ENCODE results near the gene REXO1.

The REXO1 gene

DNA sequence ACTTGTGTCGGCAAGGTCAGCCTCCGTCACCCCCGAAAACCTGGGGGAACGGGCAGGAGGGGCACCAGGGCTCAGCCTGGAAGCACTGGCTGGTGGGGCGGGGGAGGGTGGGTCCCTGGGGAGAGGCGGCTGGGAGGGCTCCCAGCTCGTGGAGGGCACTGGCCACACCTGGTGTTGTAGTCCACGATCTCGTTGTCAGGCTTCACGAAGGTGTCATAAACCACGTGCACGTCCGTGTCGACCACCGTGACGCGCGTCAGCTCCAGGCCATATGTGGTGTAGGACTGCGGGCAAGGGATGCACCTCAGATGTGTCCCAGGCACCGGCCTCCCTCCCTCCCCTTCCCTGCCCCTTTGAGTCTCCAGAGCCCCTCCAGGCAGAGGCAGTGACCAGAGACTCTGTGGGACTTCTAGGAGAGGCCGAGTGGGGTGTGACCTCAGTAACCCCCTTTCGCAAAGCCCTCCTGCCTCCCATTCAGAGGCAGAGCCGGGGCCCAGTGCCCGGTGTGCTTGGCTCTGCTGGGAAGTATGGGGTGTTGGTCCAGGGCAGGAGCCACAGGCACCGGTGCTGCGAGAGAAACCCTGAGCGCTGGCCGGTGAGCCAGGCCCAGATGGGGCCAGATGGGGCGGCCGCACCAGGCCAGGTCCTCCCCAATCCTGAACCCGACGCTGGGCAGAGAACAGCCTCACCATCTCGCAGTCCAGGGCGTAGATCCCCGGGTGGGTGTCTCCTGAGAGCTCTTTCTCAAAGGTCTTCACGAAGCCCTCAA lies 31.6 kb downstream of the REXO1 start:
- TF ChIP-seq EZH2 (IDR thresholded peaks at IDR 0.05) (no peak), POLR2AphosphoS5 (IDR thresholded peaks at IDR 0.05; ENCODE audit: borderline replicate concordance, low read depth, low read length) (no peak), FOXP2 (optimal IDR thresholded peaks at IDR 0.05; ENCODE audit: control extremely low read depth, extremely low read length, insufficient read depth) (no peak)
- no peak for DNase-seq (ENCODE audit: low read depth, low spot score)
- H3K36me3 ChIP-seq (ENCODE audit: insufficient read depth, low read length) = peaks cover 21% of the 10 kb centered on the region; the same call in 1 of the 2 replicates
- H3K27ac ChIP-seq = no peak overlapping the region
- no peak overlapping the region for H3K4me3 ChIP-seq
- no peak overlapping the region for H3K9ac ChIP-seq (ENCODE audit: insufficient read length)
- no peaks in the 10 kb centered on the region for H3K9me3 ChIP-seq (ENCODE audit: low read depth, low read length)

- no peak overlapping the region for H3K27ac ChIP-seq
- no peak for DNase-seq (ENCODE audit: low read depth, low spot score)
Measured at GRCh38 chr19:1815605-1816529, 32.4 kb downstream of the REXO1 start.

GRCh38 chr19:1814833-1815604 lies 33.3 kb downstream of the REXO1 start:
- no peak overlapping the region for H3K9ac ChIP-seq (ENCODE audit: insufficient read length)
- no peak overlapping the region for H3K4me3 ChIP-seq
- peaks cover 18% of the 10 kb centered on the region; the same call in 1 of the 2 replicates for H3K36me3 ChIP-seq (ENCODE audit: insufficient read depth, low read length)
- DNase-seq (ENCODE audit: low read depth, low spot score) = no peak
- H3K9me3 ChIP-seq (ENCODE audit: low read depth, low read length) = no peaks in the 10 kb centered on the region
- TF ChIP-seq FOXP2 (optimal IDR thresholded peaks at IDR 0.05; ENCODE audit: control extremely low read depth, extremely low read length, insufficient read depth) (no peak), POLR2AphosphoS5 (IDR thresholded peaks at IDR 0.05; ENCODE audit: borderline replicate concordance, low read depth, low read length) (no peak), EZH2 (IDR thresholded peaks at IDR 0.05) (no peak)
- no peak overlapping the region for H3K27ac ChIP-seq

More at GRCh38 chr19:1815605-1816529, 32.4 kb downstream of the REXO1 start:
- Histone ChIP-seq H3K4me3 (no peak overlapping the region), H3K36me3 (ENCODE audit: insufficient read depth, low read length) (peaks cover 18% of the 10 kb centered on the region; the same call in 1 of the 2 replicates), H3K9me3 (ENCODE audit: low read depth, low read length) (no peaks in the 10 kb centered on the region), H3K9ac (ENCODE audit: insufficient read length) (no peak overlapping the region)
- TF ChIP-seq FOXP2 (optimal IDR thresholded peaks at IDR 0.05; ENCODE audit: control extremely low read depth, extremely low read length, insufficient read depth) (no peak), POLR2AphosphoS5 (IDR thresholded peaks at IDR 0.05; ENCODE audit: borderline replicate concordance, low read depth, low read length) (no peak; the same call in 1 of the 2 replicates), EZH2 (IDR thresholded peaks at IDR 0.05) (no peak)

- Histone ChIP-seq H3K9ac (ENCODE audit: insufficient read length) (no peak overlapping the region), H3K36me3 (ENCODE audit: insufficient read depth, low read length) (peaks cover 18% of the 10 kb centered on the region; the same call in 1 of the 2 replicates), H3K27ac (no peak overlapping the region), H3K9me3 (ENCODE audit: low read depth, low read length) (no peaks in the 10 kb centered on the region), H3K4me3 (no peak overlapping the region)
- DNase-seq (ENCODE audit: low read depth, low spot score) = no peak
- no peak for TF ChIP-seq FOXP2 (optimal IDR thresholded peaks at IDR 0.05; ENCODE audit: control extremely low read depth, extremely low read length, insufficient read depth)
Measured at GRCh38 chr19:1814391-1814790, 33.9 kb downstream of the REXO1 start.

DNA sequence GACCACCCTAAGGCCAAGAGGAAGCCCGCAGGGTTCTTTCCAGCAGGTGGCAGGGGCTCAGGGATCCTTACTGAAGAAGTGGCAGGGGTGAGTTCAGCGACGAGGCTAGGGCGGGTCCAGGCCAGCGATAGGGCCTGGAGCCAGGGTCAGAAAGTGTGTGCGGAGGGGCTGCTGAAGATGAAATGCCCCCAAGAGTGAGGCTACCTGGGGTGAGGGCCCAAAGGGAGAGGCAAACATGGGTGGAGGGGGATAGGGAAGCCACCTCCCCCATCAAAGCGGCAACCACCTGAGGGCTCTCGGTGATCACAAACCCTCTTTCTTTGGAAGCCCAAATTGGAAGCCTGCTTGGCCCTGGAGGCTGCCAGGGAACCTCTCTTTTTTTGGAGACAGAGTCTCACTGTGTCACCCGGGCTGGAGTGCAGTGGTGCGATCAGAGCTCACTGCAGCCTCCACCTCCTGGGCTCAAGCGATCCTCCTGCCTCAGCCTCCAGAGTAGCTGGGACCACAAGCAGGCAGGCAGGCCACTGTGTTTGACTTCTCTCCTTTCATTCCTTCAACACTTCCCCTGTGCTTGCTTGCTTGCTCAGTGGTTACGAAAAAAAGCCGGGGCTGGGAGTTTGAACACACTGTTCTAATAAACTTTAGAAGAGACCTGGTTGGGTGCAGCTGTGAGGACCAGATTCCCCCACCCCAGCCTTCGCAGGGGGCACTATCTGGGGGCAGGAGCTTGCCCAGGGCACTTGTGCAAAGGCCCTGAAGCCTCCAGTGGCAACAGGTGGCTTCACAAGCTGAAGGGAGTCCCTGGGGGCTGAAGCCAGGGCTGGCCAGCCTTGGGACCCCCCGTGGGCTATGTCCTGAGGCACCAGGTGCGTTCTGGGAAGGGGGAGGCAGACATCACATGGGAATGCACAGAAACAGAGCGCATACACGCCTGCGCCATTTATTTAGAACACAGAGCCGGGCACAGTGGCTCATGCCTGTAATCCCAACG lies 34.8 kb downstream of the REXO1 start:
- peak overlapping the region; percentile 38 for H3K9ac ChIP-seq (ENCODE audit: insufficient read length)
- peaks cover 18% of the 10 kb centered on the region; the same call in 1 of the 2 replicates for H3K36me3 ChIP-seq (ENCODE audit: insufficient read depth, low read length)
- H3K27ac ChIP-seq = no peak overlapping the region
- no peak for DNase-seq (ENCODE audit: low read depth, low spot score)
- H3K4me3 ChIP-seq = peak overlapping the region; percentile 77
- H3K9me3 ChIP-seq (ENCODE audit: low read depth, low read length) = no peaks in the 10 kb centered on the region
- TF ChIP-seq EZH2 (IDR thresholded peaks at IDR 0.05) = no peak
- TF ChIP-seq FOXP2 (optimal IDR thresholded peaks at IDR 0.05; ENCODE audit: control extremely low read depth, extremely low read length, insufficient read depth) = no peak
- no peak for TF ChIP-seq POLR2AphosphoS5 (IDR thresholded peaks at IDR 0.05; ENCODE audit: borderline replicate concordance, low read depth, low read length)

DNA sequence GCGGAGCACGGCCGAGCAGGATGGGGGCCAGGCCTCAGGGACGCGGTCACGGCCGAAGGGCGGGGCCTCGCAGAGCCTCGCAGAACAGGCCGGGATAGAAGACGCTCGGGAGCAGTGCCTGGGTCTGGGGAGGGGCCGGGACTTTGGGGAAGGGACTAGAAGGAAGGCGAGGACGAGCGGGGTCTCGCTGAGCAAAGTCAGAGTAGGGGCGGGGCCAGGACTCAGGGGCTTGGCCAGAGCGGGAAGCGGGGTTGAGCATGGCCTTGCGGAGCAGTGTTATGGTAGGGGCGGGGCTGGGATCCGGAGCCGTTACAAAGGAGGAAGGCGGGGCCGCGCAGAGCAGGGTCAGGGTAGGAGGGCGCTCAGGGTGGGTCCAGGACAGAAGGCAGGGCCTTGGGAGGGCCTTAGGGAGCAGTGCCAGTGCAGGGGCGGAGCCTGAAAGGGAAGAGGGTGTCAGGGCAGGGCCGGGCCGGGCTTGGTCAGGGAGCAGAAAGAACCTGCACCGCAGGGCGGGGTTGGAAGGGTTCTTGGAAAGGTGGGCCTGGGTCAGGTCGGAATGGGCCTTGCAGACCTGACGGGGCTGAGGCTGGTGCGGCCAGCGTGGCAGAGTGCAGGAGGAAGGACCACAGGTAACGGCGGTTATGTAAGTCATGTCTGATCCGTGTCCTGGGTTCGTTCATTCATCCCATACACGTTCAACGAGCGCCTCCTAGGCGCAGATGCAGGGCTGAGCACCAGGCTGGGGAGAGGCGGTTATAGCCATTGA lies 35.7 kb downstream of the REXO1 start:
- no peak for DNase-seq (ENCODE audit: low read depth, low spot score)
- Histone ChIP-seq H3K9me3 (ENCODE audit: low read depth, low read length) (no peaks in the 10 kb centered on the region), H3K9ac (ENCODE audit: insufficient read length) (peak overlapping the region; percentile 38), H3K4me3 (peak overlapping the region; percentile 77), H3K36me3 (ENCODE audit: insufficient read depth, low read length) (peaks cover 10% of the 10 kb centered on the region; the same call in 1 of the 2 replicates), H3K27ac (no peak overlapping the region)
- TF ChIP-seq FOXP2 (optimal IDR thresholded peaks at IDR 0.05; ENCODE audit: control extremely low read depth, extremely low read length, insufficient read depth) = no peak
- no peak for TF ChIP-seq POLR2AphosphoS5 (IDR thresholded peaks at IDR 0.05; ENCODE audit: borderline replicate concordance, low read depth, low read length)
- TF ChIP-seq EZH2 (IDR thresholded peaks at IDR 0.05) = no peak
